Hepatocyte (in vitro differentiated cells): ENCODE data around the gene GDPD4. TPM values are rescaled to one million over a fixed set of nuclear protein-coding genes. Genes with fewer than 3 reads are reported as not detected.
A peak's percentile ranks its signal among the peaks of the same experiment; 100 is the strongest.

Experiments
- DNase-seq: peaks from one replicate; pipeline ENCODE4 v3.0.0-alpha.2; 2016; ENCODE audit warnings: low spot score
- H2AFZ ChIP-seq: fragments of 200-600 bp; sonication (generic); 2 replicates; pipeline ENCODE4 v1.6.0; 2016; ENCODE audit warnings: antibody characterized with exemption, mild to moderate bottlenecking
- H3K27ac ChIP-seq: fragments of 200-600 bp; sonication (generic); 2 replicates; pipeline ENCODE4 v1.5.1; 2016; ENCODE audit warnings: mild to moderate bottlenecking
- H3K27me3 ChIP-seq: fragments of 200-600 bp; sonication (generic); 2 replicates; pipeline ENCODE4 v1.6.1; 2016
- H3K36me3 ChIP-seq: fragments of 200-600 bp; sonication (generic); replicated peaks from 2 replicates; pipeline ENCODE4 v1.5.1; 2016; ENCODE audit warnings: low read depth; ENCODE audit not compliant: insufficient read depth
- H3K4me1 ChIP-seq: fragments of 200-600 bp; sonication (generic); 2 replicates; pipeline ENCODE4 v1.5.1; 2016; ENCODE audit warnings: mild to moderate bottlenecking, moderate library complexity; ENCODE audit not compliant: insufficient read depth
- H3K4me2 ChIP-seq: fragments of 200-600 bp; sonication (generic); 2 replicates; pipeline ENCODE4 v1.6.0; 2016
- H3K4me3 ChIP-seq: fragments of 200-600 bp; sonication (generic); 2 replicates; pipeline ENCODE4 v1.5.1; 2016; ENCODE audit warnings: mild to moderate bottlenecking
- H3K79me2 ChIP-seq: fragments of 200-600 bp; sonication (generic); 2 replicates; pipeline ENCODE4 v1.6.0; 2017; ENCODE audit warnings: mild to moderate bottlenecking
- H3K9me2 ChIP-seq: fragments of 200-600 bp; sonication (generic); replicated peaks from 2 replicates; pipeline ENCODE4 v1.6.0; 2017; ENCODE audit warnings: mild to moderate bottlenecking; ENCODE audit not compliant: insufficient read depth
- H3K9me3 ChIP-seq: fragments of 200-600 bp; sonication (generic); 2 replicates; pipeline ENCODE4 v1.5.1; 2016; ENCODE audit warnings: low read depth, mild to moderate bottlenecking
- H4K20me1 ChIP-seq: fragments of 200-600 bp; sonication (generic); 2 replicates; pipeline ENCODE4 v1.6.0; 2016; ENCODE audit warnings: mild to moderate bottlenecking; ENCODE audit not compliant: insufficient read depth, poor library complexity, severe bottlenecking
- CTCF ChIP-seq: fragments of 200-600 bp; sonication (generic); IDR thresholded peaks from 2 replicates; pipeline ENCODE4 v1.5.1; 2016; ENCODE audit warnings: antibody characterized with exemption, mild to moderate bottlenecking; ENCODE audit not compliant: poor library complexity
- EZH2 ChIP-seq: fragments of 200-600 bp; sonication (generic); IDR thresholded peaks from 2 replicates; pipeline ENCODE4 v1.6.1; 2016; ENCODE audit warnings: antibody characterized with exemption, mild to moderate bottlenecking, borderline replicate concordance
- EZH2phosphoT487 ChIP-seq: fragments of 200-600 bp; sonication (generic); IDR thresholded peaks from one replicate; pipeline ENCODE4 v1.6.1; 2018; ENCODE audit warnings: antibody characterized with exemption, mild to moderate bottlenecking, low read depth, moderate library complexity; ENCODE audit not compliant: unreplicated experiment, severe bottlenecking
- WGBS: methylation state at CpG from one replicate; pipeline ENCODE4 v1.1.6; 2016; ENCODE audit warnings: low lambda C conversion rate; ENCODE audit errors: missing lambda C conversion rate; 5-methylcytosine and 5-hydroxymethylcytosine counted together
- polyA plus RNA-seq: library from polyadenylated mRNA; unstranded; fragments of >200 nt; fragmentation: Nextera tagmentation; extraction: Ambion mirVana; gene quantifications from 2 replicates; pipeline ENCODE4 v1.2.1, GENCODE V29; 2016
- total RNA-seq: library from RNA; depleted of rRNA; stranded (reverse); fragments of >200 nt; gene quantifications from 2 replicates; pipeline ENCODE4 v1.2.3, GENCODE V29; 2014

Gene GDPD4
- 0.20 and 0.47 TPM in 2 replicates for total RNA-seq
- polyA plus RNA-seq: 0.57 and 1.1 TPM in 2 replicates

- H3K79me2 ChIP-seq: no peaks in the 10 kb centered on the region
- WGBS: 97% methylated on average over 15 of the region's 15 CpGs
- H3K36me3 ChIP-seq: no peaks in the 10 kb centered on the region
- TF ChIP-seq EZH2phosphoT487: no peak
- TF ChIP-seq EZH2: no peak
- no peak for TF ChIP-seq CTCF
- H3K27me3 ChIP-seq: no peaks in the 10 kb centered on the region
- no peak within 1 kb of the TSS for H3K4me3 ChIP-seq
- no peaks in the 10 kb centered on the region for H3K9me3 ChIP-seq
- no peaks in the 10 kb centered on the region for H4K20me1 ChIP-seq
- no peak within 1 kb of the TSS for H3K4me2 ChIP-seq
- no peak within 1 kb of the TSS for H2AFZ ChIP-seq
- H3K4me1 ChIP-seq: no peaks in the 10 kb centered on the region
- no peak for DNase-seq
- no peaks in the 10 kb centered on the region for H3K9me2 ChIP-seq
- peak within 1 kb of the TSS; percentile 55 for H3K27ac ChIP-seq
These were observed at the start of gene GDPD4 for GRCh38 chr11:77301510-77301909. TSS of gene GDPD4 (minus strand) at chr11:77301686. CDS start at chr11:77285137, 16,549 bp downstream.

DNA sequence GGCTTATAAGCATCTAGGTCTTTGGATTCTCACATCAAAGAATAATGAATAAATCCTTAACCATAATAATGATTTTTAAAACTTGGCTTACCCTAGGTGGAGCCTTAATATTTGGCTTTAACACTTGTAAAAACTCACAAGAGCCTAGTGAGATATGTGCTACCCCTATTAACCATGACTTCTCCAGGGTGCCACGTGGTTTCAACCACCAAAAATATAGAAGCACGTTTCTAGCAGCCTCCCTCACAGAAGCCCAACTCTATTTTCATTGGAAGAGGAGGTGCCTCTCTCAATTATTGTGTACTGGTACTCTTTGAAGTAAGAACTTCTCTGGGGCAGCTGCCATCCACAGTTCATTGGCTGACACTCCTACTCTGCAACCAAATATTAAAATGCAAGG, 46.5 kb upstream of the GDPD4 start:
- TF ChIP-seq EZH2 (no peak), EZH2phosphoT487 (no peak)
- Histone ChIP-seq H3K36me3 (no peaks in the 10 kb centered on the region), H3K27me3 (no peaks in the 10 kb centered on the region), H3K9me3 (peaks cover 1% of the 10 kb centered on the region), H3K79me2 (no peaks in the 10 kb centered on the region), H3K27ac (no peak overlapping the region), H3K9me2 (no peaks in the 10 kb centered on the region), H3K4me3 (no peak overlapping the region), H2AFZ (no peak overlapping the region), H3K4me1 (no peaks in the 10 kb centered on the region), H4K20me1 (no peaks in the 10 kb centered on the region), H3K4me2 (no peak overlapping the region)
- WGBS: 93% methylated on average over 2 of the region's 2 CpGs
- no peak for DNase-seq

DNA sequence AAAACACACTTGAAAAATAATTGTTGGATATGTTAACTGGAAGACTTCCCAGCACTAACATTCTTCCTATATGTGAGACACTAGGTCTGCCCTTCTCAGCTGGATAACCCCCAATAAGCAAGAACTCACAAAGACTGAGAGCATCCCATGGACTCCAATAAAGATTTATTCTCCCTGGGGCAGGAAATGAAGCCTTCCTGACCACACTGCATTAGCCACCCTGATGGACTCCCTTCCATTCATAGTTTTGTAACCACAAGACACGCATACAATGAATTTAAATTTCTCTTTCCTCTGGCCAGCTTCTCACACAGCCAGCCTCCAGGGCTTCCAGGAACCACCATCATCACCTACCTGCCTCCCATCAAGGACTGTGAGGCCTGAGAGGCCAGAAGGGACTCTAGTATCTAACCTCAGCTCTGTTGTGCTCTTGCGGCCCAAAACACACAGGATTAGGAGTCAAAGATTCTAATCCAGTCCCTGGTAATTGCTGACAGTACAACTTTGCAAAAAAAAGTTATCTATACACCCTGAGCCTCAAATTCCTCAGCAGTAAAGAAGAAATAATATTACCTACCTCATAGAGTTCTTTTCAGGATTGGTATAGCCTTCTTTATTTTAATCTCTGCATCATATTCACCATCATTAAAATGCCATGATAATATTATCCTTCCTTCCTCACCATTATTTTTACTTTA, 45.6 kb upstream of the GDPD4 start:
- H3K4me3 ChIP-seq: no peak overlapping the region
- H3K4me1 ChIP-seq: no peaks in the 10 kb centered on the region
- TF ChIP-seq EZH2: no peak
- H3K9me3 ChIP-seq: peaks cover 3% of the 10 kb centered on the region
- WGBS: 97% methylated on average over 2 of the region's 2 CpGs
- H3K36me3 ChIP-seq: no peaks in the 10 kb centered on the region
- no peak overlapping the region for H2AFZ ChIP-seq
- H3K27ac ChIP-seq: no peak overlapping the region
- H3K4me2 ChIP-seq: no peak overlapping the region
- no peaks in the 10 kb centered on the region for H3K79me2 ChIP-seq
- H4K20me1 ChIP-seq: no peaks in the 10 kb centered on the region
- no peaks in the 10 kb centered on the region for H3K27me3 ChIP-seq
- DNase-seq: no peak
- H3K9me2 ChIP-seq: no peaks in the 10 kb centered on the region

GRCh38 chr11:77345621-77346020, 44.1 kb upstream of the GDPD4 start:
- H2AFZ ChIP-seq: no peak overlapping the region
- peaks cover 3% of the 10 kb centered on the region for H3K9me3 ChIP-seq
- TF ChIP-seq EZH2 (no peak), EZH2phosphoT487 (no peak)
- H3K9me2 ChIP-seq: no peaks in the 10 kb centered on the region
- DNase-seq: no peak
- H3K36me3 ChIP-seq: no peaks in the 10 kb centered on the region
- H3K79me2 ChIP-seq: no peaks in the 10 kb centered on the region
- H3K4me1 ChIP-seq: no peaks in the 10 kb centered on the region
- 92% methylated on average over 3 of the region's 3 CpGs for WGBS
- no peak overlapping the region for H3K27ac ChIP-seq
- H4K20me1 ChIP-seq: no peaks in the 10 kb centered on the region
- no peak overlapping the region for H3K4me3 ChIP-seq
- no peaks in the 10 kb centered on the region for H3K27me3 ChIP-seq
- H3K4me2 ChIP-seq: no peak overlapping the region

GRCh38 chr11:77340501-77340900, 39.0 kb upstream of the GDPD4 start:
- Histone ChIP-seq H3K27ac (no peak overlapping the region), H3K79me2 (no peaks in the 10 kb centered on the region), H3K27me3 (no peaks in the 10 kb centered on the region), H3K36me3 (no peaks in the 10 kb centered on the region), H3K9me3 (peaks cover 3% of the 10 kb centered on the region), H3K4me3 (no peak overlapping the region), H3K4me2 (no peak overlapping the region), H2AFZ (no peak overlapping the region), H4K20me1 (no peaks in the 10 kb centered on the region), H3K4me1 (no peaks in the 10 kb centered on the region), H3K9me2 (no peaks in the 10 kb centered on the region)
- TF ChIP-seq EZH2 (no peak), EZH2phosphoT487 (no peak), CTCF (no peak)
- no peak for DNase-seq
- 78% methylated on average over 3 of the region's 3 CpGs for WGBS
